PC-9 (cell line): ENCODE data around the gene EXD3. TPM values are rescaled to one million over a fixed set of nuclear protein-coding genes. Genes with fewer than 3 reads are reported as not detected.

ENCODE experiments used
- BruUV-seq: library from RNA; stranded (reverse); fragments of 400-500 nt; replicated peaks from 2 replicates; lab custom pipeline; 2021; lab: Mats Ljungman, UMichigan
- CTCF ChIA-PET: fragments of 300-600 bp; sonication (Branson Sonifier 250); formaldehyde crosslinking; loops from one replicate; lab custom pipeline; 2022; ENCODE audit warnings: antibody characterized with exemption; lab: Charles Lee
- POLR2A ChIA-PET: fragments of 300-600 bp; sonication (Branson Sonifier 250); formaldehyde crosslinking; loops from one replicate; lab custom pipeline; 2022; ENCODE audit warnings: antibody characterized with exemption; ENCODE audit not compliant: unreplicated experiment; lab: Charles Lee
- DNase-seq, 2 experiments: peaks; one replicate each; pipeline versions ENCODE4 v3.0.0 to v3.0.0-alpha.2; 2015 to 2022; ENCODE audit warnings: mixed read lengths in 1 of 2
- H2AFZ ChIP-seq: fragments of 200-600 bp; sonication (generic); 2 replicates; pipeline ENCODE4 v1.8.1; 2017; ENCODE audit warnings: antibody characterized with exemption
- H3F3A ChIP-seq: fragments of 200-600 bp; sonication (generic); 2 replicates; pipeline ENCODE4 v1.8.1; 2017; ENCODE audit warnings: antibody characterized with exemption, mild to moderate bottlenecking, low read depth; ENCODE audit not compliant: insufficient read depth
- H3K27ac ChIP-seq: fragments of 200-600 bp; sonication (generic); 2 replicates; pipeline ENCODE4 v1.6.1; 2016; ENCODE audit warnings: mixed run types
- H3K27me3 ChIP-seq: fragments of 200-600 bp; sonication (generic); 2 replicates; pipeline ENCODE4 v1.6.1; 2016; ENCODE audit warnings: low read depth, mixed run types; ENCODE audit not compliant: insufficient read depth
- H3K36me3 ChIP-seq: fragments of 200-600 bp; sonication (generic); 2 replicates; pipeline ENCODE4 v1.6.1; 2016; ENCODE audit warnings: low read depth, mixed run types
- H3K4me1 ChIP-seq: fragments of 200-600 bp; sonication (generic); replicated peaks from 2 replicates; pipeline ENCODE4 v1.6.1; 2016; ENCODE audit warnings: mixed run types; ENCODE audit not compliant: insufficient read depth
- H3K4me2 ChIP-seq: fragments of 200-600 bp; sonication (generic); 2 replicates; pipeline ENCODE4 v1.6.1; 2017; ENCODE audit warnings: mixed run types
- H3K4me3 ChIP-seq: fragments of 200-600 bp; sonication (generic); 2 replicates; pipeline ENCODE4 v1.6.1; 2016; ENCODE audit warnings: mixed run types
- H3K79me2 ChIP-seq: fragments of 200-600 bp; sonication (generic); 2 replicates; pipeline ENCODE4 v1.6.1; 2017; ENCODE audit warnings: low read depth, mixed run types
- H3K9me2 ChIP-seq: fragments of 200-600 bp; sonication (generic); 2 replicates; pipeline ENCODE4 v1.8.1; 2017; ENCODE audit warnings: mild to moderate bottlenecking; ENCODE audit not compliant: insufficient read depth
- H3K9me3 ChIP-seq: fragments of 200-600 bp; sonication (generic); 2 replicates; pipeline ENCODE4 v1.8.1; 2016; ENCODE audit warnings: low read depth; ENCODE audit not compliant: insufficient read depth
- H4K20me1 ChIP-seq: fragments of 200-600 bp; sonication (generic); 2 replicates; pipeline ENCODE4 v1.8.1; 2017; ENCODE audit not compliant: insufficient read depth
- EZH2 ChIP-seq: fragments of 200-600 bp; sonication (generic); IDR thresholded peaks from 2 replicates; pipeline ENCODE4 v1.8.0; 2017; ENCODE audit warnings: antibody characterized with exemption, low read depth
- intact Hi-C: fragments of 100-400 bp; cut with micrococcal nuclease; formaldehyde crosslinking; loops from one replicate; pipeline ENCODE4 v1.10.0; 2022; ENCODE audit not compliant: unreplicated experiment
- total RNA-seq: library from RNA; stranded (reverse); gene quantifications from 2 replicates; pipeline ENCODE4 v1.2.3, GENCODE V29; 2021
- TF ChIP-seq, protein P1 (sequence below): fragments of 200-600 bp; sonication (generic); conservative IDR thresholded peaks from 2 replicates; pipeline ENCODE4 v1.6.1; 2017; ENCODE audit warnings: mixed run types, antibody characterized with exemption, mild to moderate bottlenecking, moderate library complexity

EXD3 gene
- total RNA-seq, 1 experiment from 2014 or later: 23.7 TPM

DNA sequence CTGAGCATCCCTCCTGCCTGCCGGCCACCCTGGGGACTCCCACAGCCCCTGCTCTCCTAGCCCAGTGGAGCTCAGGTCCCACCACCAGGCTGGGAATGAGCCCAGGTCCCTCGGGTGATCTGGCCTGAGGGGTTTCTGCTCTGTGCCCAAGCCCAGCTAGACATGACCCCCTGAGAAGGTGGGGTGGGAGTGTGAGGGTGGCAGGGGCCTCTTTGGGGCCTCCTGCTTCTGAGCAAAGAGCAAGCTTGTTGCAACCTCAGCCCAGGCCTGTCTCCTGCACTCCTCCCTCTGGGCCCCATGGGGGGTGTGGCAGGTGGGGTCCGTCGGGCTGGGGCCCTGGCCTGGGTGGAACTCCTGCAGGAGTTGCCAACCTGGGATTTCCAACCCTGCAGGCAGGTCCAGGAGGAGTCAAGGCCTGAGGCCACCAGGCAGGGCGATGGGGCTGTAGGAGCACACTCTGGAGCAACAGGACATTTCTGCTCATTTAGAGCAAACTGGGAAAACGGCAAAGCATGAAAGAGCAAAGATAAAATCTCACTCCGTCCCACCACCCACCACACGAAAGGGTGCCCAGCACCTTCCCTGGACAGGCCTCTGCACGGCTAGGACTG lies 109.5 kb downstream of the EXD3 start:
- BruUV-seq: no TSS peak
- intact Hi-C loops: no loop called here
- Histone ChIP-seq H4K20me1 (no peaks in the 10 kb centered on the region), H3K9me3 (no peaks in the 10 kb centered on the region), H3K4me2 (no peak overlapping the region), H3K27ac (peak overlapping the region; percentile 96; the same call in 1 of the 2 replicates), H3K27me3 (no peaks in the 10 kb centered on the region), H2AFZ (no peak overlapping the region), H3K4me3 (no peak overlapping the region), H3K4me1 (peaks cover 53% of the 10 kb centered on the region), H3F3A (peaks cover 22% of the 10 kb centered on the region; the same call in 1 of the 2 replicates), H3K79me2 (no peaks in the 10 kb centered on the region), H3K9me2 (no peaks in the 10 kb centered on the region), H3K36me3 (no peaks in the 10 kb centered on the region)
- TF ChIP-seq, protein P1, sequence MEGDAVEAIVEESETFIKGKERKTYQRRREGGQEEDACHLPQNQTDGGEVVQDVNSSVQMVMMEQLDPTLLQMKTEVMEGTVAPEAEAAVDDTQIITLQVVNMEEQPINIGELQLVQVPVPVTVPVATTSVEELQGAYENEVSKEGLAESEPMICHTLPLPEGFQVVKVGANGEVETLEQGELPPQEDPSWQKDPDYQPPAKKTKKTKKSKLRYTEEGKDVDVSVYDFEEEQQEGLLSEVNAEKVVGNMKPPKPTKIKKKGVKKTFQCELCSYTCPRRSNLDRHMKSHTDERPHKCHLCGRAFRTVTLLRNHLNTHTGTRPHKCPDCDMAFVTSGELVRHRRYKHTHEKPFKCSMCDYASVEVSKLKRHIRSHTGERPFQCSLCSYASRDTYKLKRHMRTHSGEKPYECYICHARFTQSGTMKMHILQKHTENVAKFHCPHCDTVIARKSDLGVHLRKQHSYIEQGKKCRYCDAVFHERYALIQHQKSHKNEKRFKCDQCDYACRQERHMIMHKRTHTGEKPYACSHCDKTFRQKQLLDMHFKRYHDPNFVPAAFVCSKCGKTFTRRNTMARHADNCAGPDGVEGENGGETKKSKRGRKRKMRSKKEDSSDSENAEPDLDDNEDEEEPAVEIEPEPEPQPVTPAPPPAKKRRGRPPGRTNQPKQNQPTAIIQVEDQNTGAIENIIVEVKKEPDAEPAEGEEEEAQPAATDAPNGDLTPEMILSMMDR: no peak
- no peak for TF ChIP-seq EZH2
- CTCF ChIA-PET: interaction anchor here (1.8 kb wide), 1 partner anchor 10 kb away, joined by 5 read pairs; no protein-coding TSS in a partner anchor
- DNase-seq: no peak
- POLR2A ChIA-PET: no interaction called here

DNA sequence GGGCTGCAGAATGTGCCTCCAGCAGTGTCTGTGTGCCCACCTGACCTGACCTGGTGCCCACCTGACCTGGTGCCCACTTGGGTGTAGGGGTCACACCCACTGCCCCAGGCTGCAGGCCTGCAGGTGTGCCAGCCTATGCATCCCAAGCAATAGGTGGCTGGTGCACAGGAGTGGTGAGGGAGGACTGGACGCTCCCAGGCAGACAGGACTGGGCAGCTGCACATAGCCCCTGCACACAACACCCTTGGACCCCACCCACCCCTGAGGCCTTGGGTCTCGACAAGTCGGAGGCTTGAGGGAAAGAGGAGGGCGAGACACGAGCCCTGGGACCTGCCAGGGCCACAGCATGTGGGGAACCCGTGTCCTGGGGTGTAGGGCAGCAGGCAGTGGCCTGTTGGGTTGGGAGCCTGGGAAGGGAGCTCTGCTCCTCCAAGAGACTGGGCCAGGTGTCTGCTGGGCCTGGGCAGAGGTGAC lies 110.1 kb downstream of the EXD3 start:
- no peak for DNase-seq
- TF ChIP-seq, protein P1: no peak
- TF ChIP-seq EZH2: no peak
- Histone ChIP-seq H3K27ac (peak overlapping the region; percentile 96; the same call in 1 of the 2 replicates), H3K79me2 (no peaks in the 10 kb centered on the region), H3K4me1 (peaks cover 53% of the 10 kb centered on the region), H3F3A (peaks cover 22% of the 10 kb centered on the region; the same call in 1 of the 2 replicates), H3K9me2 (no peaks in the 10 kb centered on the region), H2AFZ (no peak overlapping the region), H3K4me2 (peak overlapping the region; percentile 36; the same call in 1 of the 2 replicates), H3K27me3 (no peaks in the 10 kb centered on the region), H3K36me3 (no peaks in the 10 kb centered on the region), H3K9me3 (no peaks in the 10 kb centered on the region), H3K4me3 (no peak overlapping the region), H4K20me1 (no peaks in the 10 kb centered on the region)
- CTCF ChIA-PET: interaction anchor here (1.8 kb wide), 1 partner anchor 10 kb away, joined by 5 read pairs; no protein-coding TSS in a partner anchor
- intact Hi-C loops: no loop called here
- no TSS peak for BruUV-seq
- POLR2A ChIA-PET: interaction anchor here (0.6 kb wide), 1 partner anchor 131 kb away, joined by 5 read pairs; no protein-coding TSS in a partner anchor

DNA sequence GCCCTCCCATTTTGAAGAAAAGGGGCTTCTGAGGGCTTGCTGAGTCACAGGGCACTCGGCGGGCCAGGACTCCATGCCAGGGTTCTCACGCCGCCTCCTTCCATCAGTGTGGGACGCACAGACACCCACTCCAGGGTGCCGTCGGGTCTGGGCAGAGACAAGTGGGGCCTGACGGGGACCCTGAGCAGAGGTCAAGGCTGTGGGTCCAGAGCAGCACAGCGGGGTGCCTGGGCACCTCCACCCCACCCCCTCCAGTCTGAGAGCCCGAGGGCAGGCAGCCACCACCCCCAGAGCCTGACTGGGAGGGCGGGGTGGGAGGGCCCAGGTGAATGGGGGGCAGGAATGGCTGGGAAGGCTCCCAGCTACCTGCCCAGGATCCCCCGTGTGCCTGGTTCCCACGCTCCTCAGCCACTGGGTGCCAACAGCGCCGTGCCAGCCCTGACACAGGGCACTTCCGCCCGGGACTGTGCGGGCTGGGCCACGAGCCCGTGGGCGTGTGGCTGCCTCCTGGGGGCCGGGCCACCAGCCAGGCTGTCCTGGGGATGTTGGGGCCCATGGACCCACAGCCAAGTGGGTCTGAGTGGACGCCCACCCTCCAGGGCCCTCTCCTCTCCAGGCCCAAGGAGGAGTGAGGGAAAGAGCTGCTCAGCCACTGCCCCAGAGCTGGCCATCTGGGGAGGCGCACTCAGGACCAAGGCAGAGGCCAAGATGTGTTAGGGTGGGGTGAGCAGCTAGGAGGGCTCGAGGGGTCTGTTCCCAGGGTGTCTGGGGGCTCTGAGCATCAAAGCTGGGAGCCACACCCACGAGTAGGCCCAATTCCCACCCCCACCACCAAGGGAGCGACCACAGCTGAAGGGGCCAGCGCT lies 110.7 kb downstream of the EXD3 start:
- Histone ChIP-seq H3K36me3 (no peaks in the 10 kb centered on the region), H3K4me1 (peaks cover 53% of the 10 kb centered on the region), H3K4me3 (peak overlapping the region; percentile 35; the same call in 1 of the 2 replicates), H2AFZ (no peak overlapping the region), H3K9me3 (no peaks in the 10 kb centered on the region), H3K9me2 (no peaks in the 10 kb centered on the region), H4K20me1 (no peaks in the 10 kb centered on the region), H3K27me3 (no peaks in the 10 kb centered on the region), H3K4me2 (peak overlapping the region; percentile 80), H3K79me2 (no peaks in the 10 kb centered on the region), H3F3A (peaks cover 22% of the 10 kb centered on the region; the same call in 1 of the 2 replicates), H3K27ac (peak overlapping the region; percentile 96)
- BruUV-seq: no TSS peak
- peak; percentile 53 to 56 for DNase-seq
- ChIA-PET POLR2A (interaction anchor here (0.5 to 0.6 kb wide), 2 partner anchors 120 to 131 kb away, joined by 3 to 5 read pairs; no protein-coding TSS in a partner anchor), CTCF (interaction anchor here (1.8 kb wide), 1 partner anchor 9 kb away, joined by 5 read pairs; no protein-coding TSS in a partner anchor)
- TF ChIP-seq EZH2: no peak
- TF ChIP-seq, protein P1: no peak
- intact Hi-C loops: no loop called here
